HG03378 (cell line): ENCODE results near the gene PLP1.
"Not testable (repeated sequence)": the region's sequence is repeated elsewhere in the genome, so short reads cannot be mapped to it uniquely, and the experiment has no call there.

Experiments used
- ATAC-seq: cut with Tn5 transposase; IDR thresholded peaks from one replicate; pipeline ENCODE4 v1.9.1; 2021; ENCODE audit warnings: mild to moderate bottlenecking, moderate library complexity; ENCODE audit not compliant: unreplicated experiment

PLP1 gene, protein sequence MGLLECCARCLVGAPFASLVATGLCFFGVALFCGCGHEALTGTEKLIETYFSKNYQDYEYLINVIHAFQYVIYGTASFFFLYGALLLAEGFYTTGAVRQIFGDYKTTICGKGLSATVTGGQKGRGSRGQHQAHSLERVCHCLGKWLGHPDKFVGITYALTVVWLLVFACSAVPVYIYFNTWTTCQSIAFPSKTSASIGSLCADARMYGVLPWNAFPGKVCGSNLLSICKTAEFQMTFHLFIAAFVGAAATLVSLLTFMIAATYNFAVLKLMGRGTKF

DNA sequence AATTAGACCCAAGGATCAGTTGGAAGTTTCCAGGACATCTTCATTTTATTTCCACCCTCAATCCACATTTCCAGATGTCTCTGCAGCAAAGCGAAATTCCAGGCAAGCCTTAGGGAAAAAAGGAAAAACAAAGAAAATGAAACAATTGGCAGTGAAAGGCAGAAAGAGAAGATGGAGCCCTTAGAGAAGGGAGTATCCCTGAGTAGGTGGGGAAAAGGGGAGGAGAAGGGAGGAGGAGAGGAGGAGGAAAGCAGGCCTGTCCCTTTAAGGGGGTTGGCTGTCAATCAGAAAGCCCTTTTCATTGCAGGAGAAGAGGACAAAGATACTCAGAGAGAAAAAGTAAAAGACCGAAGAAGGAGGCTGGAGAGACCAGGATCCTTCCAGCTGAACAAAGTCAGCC lies at the start of gene PLP1:
TSS of gene PLP1 (plus strand) at position 295 of the 400 bp plus-strand sequence. CDS start 156 bp downstream, outside the sequence.
- no peak for ATAC-seq

DNA sequence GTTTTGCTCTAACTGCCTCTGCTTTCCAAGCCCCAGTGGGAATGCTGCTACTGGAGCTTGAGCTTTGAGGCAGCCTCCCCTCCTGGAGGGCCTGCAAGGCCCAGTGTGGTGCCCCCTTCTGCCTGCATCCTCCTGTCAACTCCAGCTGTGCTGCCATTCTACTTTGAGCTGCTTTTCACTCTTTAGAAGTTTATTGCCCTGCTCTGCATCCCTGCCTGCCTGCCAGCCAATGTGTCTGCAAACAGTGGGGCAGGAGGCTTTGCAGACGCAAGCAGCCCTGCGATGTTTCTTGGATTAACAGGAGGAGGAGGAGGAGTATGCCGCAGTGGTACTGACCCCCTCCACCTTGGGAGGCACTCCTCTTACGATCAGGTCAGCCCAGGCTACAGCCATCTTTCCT lies 49.5 kb upstream of the PLP1 start:
- no peak for ATAC-seq

DNA sequence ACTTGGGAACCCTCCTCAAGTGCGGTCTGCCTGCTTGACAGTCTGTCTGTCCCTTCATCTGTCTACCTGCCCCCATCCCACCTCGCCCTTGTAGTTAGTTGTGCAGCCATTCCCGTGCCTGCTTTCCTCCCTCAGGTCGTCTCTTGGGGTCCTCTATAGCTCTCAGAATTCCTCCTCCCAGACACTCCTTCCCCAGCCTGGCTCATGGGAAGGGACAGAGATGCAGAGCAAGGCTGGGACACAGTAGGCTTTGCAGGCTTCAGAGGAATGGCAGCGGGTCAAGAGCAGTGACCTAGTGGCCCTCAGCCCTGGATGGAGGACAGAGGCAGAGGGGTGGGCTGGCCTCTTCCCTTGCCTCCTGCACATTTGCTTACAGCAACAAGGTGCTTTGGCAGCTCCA lies 47.6 kb upstream of the PLP1 start:
- ATAC-seq: no peak

DNA sequence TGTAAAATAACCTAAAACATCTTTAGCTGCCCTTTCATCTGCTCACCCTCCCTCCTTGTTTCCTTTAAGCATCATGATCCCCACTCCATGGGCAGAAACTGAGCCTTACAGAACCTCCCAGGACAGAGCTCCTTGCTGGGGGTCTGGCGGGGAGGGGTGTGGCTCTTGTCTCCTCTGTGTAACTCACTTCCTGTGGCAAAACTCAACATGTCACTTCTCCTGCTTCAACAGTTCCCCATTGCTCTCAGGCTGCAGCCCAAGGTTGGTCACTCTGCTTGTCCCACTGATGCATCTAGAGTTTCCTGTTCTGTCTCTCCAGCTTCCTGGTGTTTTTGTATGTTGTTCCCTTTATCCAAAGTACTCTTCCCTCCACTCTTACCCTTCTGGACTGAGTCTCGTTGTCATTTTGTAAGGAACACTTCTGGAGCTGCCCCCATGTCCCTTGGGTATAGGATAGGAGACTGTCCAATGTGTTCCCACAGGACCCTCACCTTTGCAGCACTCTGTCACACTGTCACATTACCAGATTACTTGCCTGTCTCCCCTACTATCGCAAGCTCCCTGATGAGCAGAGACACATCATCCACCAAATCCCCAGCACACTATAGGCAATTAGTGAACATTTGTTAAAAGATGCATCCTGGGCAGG lies 46.4 kb upstream of the PLP1 start:
- no peak for ATAC-seq

DNA sequence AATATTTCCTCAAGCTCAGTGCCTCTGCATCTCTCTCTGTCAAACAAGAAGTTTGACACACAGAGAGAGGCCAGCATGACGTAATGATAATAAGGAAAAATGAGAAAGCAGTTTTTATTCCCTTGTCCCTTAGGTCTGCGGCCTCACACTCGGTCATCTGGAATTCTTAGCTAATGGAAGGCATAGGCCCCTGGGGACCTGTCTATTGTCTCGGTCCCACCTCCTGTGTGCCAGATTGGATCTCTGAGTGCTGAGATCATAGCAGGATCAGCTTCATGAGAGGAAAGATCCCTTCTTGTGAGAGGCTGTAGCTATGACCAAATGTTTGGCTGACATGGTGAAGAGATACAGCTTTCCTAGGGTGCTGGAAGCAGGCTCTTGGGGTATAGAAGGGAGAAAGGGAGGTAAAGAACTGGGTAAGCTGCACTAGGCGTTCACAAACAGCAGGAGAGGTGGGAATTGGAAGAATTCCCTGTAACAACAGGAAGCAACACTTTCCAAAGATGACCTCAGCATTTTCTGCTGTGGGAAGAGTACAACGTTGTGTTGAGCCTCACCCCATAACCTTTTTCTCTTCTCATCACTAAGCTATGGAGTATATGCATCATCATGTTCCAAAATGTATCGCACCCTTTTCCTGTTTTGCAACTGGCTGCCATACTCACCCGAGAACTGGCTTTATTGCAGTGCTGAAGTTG lies 45.7 kb upstream of the PLP1 start:
- ATAC-seq: no peak

DNA sequence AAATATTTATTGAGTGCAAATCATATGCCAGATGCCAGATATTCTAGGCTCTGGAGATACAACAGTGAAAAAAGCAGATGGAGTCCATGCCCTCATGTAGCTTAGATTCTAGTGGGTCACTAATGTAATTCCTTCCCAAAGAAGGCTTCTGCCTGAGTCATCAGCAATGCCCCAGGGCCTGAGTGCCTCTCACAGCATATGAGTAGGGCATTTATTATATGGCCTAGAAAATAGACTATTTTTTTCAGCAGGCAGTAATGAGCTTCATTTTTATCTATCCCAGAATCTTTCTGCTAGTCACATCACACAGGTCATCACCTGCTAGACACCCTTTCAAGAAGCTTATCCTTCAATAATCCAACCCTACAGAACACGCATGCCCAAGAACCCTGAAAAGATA lies 43.6 kb upstream of the PLP1 start:
- ATAC-seq: no peak

DNA sequence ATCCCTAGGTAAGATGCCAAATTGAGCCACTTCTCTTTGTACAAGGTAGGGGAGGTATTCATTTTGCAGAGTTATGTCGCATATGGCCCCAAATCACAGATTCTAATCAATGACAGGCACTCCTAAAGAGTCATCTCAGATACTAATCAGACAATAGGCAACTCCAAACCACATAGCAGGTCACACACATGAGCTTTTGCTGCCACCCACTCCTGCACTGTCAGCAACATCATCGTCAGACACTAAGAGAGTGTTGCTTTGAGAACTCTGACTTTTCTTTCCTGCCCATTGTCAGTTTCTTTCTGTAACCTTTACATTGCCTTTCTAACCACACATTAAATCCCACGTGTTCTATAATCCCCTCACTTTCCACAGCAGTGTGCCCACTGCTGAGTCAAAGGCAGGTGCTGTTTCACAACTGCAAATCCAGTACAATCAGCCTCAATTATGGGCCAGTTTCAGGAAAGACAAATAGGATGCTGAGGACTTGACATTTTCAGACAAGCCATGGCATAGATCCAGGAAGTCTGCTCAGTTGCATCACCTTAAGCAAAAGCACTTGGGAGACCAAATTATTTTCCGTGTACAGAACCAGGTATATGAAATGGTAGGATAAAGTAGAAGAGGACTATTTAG lies 42.4 kb upstream of the PLP1 start:
- no peak for ATAC-seq

DNA sequence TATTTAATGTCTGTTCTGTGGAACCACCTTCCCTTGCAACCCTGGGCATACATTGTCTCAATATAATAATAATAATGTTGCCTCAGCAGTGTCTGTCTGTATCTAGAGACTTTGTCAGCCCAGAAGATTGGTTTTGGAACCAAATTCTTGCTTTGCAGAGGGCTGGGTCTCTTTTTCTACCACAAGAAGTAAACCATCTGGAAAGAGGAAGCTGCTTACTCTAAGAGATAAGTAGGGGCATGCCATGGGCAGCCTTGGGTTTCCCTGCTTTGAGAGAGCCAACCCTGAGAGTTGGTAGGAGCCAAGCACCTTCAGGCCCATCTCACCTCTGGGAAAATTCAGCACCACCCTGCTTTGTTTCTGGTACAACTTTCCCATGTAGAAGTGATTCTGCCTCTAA lies 38.9 kb upstream of the PLP1 start:
- ATAC-seq: no peak

DNA sequence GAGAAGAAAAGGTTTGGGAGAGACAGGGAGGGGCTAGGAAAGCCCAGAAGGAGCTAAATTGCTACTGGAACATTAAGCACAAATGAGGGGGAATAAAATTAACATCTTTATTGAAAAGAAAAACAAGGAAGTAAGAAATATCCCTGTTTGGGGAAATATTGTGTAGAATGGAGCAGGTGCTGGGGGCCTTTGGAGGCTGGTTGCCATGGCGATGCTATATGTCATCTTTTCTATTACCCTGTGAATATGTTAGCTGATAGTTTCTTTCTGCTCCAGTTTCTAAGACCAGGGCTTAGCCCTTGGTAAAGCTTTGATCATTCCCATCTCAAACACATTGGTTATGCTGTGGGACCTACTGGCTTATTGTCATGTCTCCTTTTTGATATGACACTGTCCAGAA lies 37.2 kb upstream of the PLP1 start:
- ATAC-seq: no peak

DNA sequence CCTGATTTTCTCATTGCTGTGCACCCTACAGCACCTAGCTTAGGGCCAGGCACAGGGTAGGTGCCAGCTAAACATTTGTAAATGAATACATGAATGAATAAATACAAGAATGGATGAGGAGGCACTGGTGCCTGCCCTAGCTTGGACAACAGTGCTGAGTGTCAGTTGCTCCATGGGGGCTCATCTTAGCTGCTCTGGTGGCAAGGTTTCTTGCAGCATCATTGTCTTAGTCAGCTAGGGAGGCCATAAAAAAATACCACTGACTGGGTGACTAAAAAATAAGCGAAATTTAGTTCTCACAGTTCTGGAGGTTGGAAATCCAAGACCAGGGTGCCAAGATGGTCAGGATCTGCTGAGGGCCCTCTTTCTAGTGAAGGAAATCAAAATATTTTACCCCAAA lies 34.8 kb upstream of the PLP1 start:
- no peak for ATAC-seq

DNA sequence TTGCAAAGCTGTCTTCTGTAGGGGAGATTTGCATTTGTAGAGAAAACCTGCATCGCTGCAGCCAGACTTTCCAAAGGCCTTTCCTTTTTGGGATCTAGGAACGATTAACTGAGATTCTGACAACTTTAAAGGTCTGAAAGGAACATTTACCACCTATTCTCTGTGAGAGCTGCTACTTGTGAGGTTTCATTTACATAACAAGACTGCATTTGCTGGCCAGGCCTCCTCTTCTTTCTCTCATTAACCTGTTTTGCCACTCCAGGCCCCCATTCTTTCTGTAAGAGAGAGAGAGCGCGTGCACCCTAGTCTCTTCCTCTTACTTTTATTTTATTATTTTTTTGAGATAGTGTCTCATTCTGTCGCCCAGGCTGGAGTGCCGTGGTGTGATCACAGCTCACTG lies 34.3 kb upstream of the PLP1 start:
- no peak for ATAC-seq

DNA sequence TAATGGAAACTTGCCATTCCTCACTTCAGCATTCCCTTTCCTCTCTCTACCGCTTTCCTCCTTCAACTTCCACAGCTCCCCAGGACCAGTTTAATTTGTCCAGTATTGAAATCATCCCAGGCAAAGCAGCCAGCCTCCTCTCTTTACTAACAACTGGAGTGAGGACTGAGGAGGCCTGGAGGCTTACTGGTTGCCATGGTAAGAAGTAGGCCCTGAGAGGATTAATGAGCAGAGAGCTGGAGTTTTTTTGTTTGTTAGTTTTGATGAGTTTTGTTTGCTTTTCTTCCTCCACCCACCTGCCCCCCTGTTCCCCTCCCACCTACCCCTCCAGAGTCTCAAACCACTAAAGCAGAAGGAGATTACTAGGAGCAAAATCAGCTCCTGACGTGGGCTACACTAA lies 29.5 kb upstream of the PLP1 start:
- no peak for ATAC-seq

DNA sequence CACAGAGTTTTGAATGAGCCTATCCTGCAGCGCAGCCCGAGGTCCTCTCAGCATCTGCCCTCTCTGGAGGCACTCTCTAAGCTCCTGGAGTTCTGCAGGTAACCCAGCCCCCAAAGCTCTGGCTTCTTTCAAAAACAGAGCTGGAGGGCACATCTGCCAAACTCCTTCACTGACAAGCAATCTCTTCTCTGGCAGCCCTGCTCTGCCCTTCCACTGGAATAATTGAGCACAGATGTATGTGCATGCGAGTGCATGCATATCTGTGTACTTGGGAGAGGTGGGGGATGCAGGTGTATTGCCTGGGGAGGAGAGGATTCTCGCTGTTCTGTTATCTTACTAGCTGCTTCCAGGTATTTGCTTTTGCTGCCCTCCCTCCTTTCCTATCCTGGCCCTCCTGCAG lies 22.2 kb upstream of the PLP1 start:
- ATAC-seq: no peak

DNA sequence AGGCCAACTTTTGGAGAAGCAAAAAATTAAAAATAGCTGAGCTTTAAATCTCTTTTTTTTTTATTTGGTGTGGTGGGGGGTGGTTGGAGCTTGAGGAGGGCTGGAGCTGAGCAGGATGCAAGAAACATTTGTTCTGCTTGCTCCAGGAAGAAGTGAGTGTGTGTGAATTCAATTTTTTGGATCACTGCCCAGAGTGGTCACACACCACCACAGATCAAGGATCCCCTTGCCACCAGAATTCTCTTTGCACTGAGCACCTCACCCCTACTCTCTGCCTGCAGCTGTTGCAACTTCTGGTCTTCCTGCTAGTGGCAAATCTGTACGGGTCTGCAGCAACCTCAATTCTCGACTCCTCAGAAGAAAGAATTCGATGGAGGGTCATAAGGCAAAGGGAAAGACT lies 19.9 kb upstream of the PLP1 start:
- no peak for ATAC-seq

DNA sequence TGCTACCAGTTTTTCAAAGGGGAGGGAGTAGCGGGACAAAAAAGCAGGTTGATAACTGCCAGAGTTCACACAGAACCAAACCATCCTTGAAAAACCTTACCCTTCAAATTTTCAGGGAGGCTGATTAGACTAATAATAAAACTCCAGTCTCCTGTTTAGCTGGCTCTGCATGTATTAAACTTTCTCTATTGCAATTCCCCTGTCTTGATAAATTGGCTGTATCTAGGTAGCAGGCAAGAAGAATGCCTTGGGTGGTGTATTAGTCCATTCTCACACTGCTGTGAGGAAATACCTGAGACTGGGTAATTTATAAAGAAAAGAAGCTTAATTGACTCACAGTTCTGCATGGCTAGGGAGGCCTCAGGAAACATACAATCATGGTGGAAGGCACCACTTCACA lies 18.1 kb upstream of the PLP1 start:
- no peak for ATAC-seq

DNA sequence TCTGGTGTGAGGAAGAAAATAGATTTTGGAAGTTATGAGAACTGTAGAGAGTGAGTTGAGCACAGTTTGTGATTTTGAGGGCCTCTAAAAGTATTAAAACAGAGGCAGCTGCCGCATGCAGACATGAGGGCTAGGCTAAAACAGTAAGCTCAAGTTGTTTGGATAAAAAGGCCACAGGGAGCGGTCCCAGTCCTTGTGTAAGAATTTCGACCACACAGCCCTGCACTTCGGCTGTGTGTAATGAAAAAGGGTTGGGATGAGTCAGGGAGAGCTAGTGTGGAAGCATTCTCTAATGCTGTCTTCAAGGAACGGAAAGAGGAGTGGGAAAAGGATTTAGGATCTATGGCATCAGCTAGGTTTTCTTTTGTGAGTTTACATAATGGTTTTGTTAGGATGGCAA lies 13.1 kb upstream of the PLP1 start:
- ATAC-seq: not testable (repeated sequence)

DNA sequence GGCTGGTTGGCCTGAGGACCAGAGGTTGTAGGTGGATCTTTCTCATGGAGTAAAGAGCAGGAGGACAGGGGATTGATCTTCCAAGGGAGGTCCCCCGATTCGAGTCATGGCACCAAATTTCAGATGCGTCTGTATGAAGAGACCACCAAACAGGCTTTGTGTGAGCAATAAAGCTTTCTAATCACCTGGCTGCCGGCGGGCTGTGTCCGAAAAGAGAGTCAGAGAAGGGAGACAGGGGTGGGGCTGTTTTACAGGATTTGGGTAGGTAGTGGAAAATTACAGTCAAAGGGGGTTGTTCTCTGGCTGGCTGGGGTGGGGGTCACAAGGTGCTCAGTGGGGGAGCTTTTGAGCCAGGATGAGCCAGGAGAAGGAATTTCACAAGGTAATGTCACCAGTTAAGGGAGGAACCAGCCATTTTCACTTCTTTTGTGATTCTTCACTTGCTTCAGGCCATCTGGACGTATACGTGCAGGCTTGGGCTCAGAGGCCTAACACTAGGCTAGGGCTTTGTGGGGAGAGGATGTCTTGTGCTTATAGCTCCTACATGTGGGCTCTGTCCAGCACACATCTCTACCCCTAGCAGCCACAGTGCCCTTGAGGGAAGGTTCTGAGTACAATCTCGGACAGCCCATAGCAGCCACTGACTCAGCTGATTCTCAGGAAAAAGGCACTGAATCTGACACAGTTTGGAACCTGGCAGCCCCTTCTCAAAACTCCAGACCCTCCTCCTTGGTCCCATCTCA lies 9.7 kb upstream of the PLP1 start:
- not testable (repeated sequence) for ATAC-seq

DNA sequence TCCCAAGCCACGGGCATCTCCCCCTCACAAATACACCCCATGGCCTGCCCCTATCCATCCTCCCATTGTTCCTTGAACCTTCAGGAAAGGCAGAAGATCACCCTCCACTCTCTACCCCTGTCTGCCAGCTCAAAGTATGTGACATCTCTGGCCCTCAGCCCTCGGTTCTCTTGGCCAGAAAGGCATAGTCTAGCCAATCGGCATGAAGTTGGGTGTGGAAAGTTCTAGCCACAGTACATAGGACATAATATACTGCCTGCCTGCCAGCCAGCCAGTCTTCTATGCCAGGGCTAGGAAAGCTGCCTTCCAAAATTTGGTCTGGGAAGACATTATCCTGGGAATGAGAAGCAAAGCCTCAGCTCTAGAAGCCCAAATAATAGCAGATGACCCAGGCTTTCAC lies 3.2 kb upstream of the PLP1 start:
- no peak for ATAC-seq

DNA sequence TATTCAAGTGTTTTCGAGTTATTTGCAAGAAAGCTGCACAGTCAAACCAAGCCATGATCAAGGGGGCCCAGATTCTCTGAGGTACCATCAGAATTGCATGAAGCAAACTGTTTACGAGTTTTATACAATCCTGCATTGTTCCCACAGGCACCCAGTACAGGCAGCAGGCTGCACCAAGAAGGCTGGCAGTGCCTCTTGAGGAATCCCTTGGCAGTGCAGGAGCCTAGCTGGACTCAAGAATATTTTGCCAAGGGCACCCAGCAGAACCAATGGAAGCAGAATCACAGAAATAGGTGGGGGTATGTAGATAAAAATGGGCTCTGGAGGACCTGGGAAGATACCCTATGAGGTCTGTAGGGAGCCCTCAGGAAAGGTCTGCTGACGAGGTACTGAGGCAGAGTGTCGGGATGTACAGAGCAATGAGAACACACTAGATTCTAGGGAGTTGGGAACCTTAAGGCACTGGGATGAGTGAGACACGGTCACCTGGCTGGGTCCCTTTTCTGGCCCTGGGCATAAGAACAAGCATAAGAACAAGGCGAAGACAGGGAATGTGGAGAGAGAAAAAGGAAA lies 2.5 kb upstream of the PLP1 start:
- ATAC-seq: no peak

DNA sequence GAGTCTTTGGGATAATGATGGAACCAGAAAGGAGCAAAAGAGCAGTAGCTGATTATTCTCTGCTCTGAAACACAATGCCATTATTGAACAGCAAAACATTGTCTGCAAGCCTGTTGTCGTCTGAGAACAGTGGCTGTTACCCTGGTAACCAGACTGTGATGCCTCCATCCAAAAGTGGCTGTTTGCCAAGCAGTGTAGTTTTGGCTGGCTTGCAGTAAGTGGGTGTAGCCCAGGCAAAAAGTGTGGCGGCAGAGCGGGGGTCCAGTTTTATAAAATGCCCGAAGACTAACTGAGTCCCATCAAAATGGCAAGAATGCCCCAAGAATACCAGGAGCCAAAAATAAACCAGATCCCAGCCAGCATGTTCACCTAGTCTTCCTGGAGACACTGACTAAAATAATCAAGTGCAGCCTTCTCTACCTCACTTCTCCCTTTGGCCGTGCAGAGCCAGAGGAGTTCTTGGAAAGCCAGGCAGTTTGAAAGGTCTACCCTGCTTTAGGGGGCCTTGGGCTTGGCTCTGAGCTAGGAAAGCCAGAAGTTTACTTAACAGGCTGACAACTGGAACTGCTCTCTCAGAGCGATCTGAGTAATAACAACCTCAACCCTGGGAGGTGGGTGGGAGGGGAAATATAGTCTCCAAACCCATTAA lies 2.6 kb downstream of the PLP1 start:
- no peak for ATAC-seq
